ENCODE data around the gene LAPTM4A. TPM values are rescaled to one million over a fixed set of nuclear protein-coding genes. Genes with fewer than 3 reads are reported as not detected.
A peak's percentile ranks its signal among the peaks of the same experiment; 100 is the strongest.

LAPTM4A gene
- total RNA-seq, 4 donors from 2014 or later: 27.3 to 65.0 (median 50.0) TPM

GRCh38 chr2:20073460-20073859, 22.0 kb upstream of the LAPTM4A start:
- Histone ChIP-seq H3K27ac (no peak overlapping the region), H3K9me3 (no peaks in the 10 kb centered on the region), H3K4me3 (no peak overlapping the region), H3K4me1 (no peaks in the 10 kb centered on the region), H3K27me3 (no peaks in the 10 kb centered on the region), H3K36me3 (no peaks in the 10 kb centered on the region)
- DNase-seq: no peak
- TF ChIP-seq POLR2A (IDR thresholded peaks at IDR 0.05): no peak
- TF ChIP-seq, protein P1, sequence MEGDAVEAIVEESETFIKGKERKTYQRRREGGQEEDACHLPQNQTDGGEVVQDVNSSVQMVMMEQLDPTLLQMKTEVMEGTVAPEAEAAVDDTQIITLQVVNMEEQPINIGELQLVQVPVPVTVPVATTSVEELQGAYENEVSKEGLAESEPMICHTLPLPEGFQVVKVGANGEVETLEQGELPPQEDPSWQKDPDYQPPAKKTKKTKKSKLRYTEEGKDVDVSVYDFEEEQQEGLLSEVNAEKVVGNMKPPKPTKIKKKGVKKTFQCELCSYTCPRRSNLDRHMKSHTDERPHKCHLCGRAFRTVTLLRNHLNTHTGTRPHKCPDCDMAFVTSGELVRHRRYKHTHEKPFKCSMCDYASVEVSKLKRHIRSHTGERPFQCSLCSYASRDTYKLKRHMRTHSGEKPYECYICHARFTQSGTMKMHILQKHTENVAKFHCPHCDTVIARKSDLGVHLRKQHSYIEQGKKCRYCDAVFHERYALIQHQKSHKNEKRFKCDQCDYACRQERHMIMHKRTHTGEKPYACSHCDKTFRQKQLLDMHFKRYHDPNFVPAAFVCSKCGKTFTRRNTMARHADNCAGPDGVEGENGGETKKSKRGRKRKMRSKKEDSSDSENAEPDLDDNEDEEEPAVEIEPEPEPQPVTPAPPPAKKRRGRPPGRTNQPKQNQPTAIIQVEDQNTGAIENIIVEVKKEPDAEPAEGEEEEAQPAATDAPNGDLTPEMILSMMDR (IDR thresholded peaks at IDR 0.05): no peak

DNA sequence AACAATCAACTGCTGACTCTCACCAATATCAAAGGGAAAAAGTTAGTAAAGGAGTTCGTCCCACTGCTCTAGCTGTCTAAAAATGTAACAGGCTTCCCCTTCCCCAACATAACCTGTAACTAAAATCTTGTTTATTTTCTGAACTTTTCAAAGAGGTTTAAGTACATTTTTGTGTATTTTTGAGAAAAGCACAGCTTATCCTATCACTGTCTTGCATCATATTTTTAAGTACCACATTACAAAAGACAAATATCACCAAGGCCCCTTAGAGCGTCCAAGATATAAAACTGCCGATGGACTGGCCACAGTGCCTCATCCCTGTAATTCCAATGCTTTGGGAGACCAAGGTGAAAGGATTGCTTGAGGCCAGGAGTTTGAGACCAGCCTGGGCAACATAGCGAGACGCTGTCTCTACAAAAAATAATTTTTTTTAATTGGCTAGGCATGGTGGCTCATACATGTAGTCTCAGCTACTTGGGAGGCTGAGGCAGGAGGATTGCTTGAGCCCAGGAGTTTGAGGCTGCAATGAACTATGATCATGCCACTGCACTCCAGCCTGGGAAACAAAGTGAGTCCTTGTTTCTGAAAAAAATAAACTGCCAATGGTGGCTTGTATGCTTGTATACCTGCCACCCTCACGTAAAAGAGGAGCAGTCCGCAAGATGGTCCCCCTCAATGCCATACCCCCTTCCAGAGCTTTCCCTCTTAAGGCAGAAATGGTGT, 21.2 kb upstream of the LAPTM4A start:
- Histone ChIP-seq H3K4me3 (no peak overlapping the region), H3K27me3 (no peaks in the 10 kb centered on the region), H3K36me3 (no peaks in the 10 kb centered on the region), H3K27ac (peak overlapping the region; percentile 20 to 77 (median 48)), H3K4me1 (no peaks in the 10 kb centered on the region), H3K9me3 (no peaks in the 10 kb centered on the region)
- no peak for TF ChIP-seq POLR2A (IDR thresholded peaks at IDR 0.05)
- TF ChIP-seq, protein P1 (IDR thresholded peaks at IDR 0.05): no peak
- DNase-seq: no peak

DNA sequence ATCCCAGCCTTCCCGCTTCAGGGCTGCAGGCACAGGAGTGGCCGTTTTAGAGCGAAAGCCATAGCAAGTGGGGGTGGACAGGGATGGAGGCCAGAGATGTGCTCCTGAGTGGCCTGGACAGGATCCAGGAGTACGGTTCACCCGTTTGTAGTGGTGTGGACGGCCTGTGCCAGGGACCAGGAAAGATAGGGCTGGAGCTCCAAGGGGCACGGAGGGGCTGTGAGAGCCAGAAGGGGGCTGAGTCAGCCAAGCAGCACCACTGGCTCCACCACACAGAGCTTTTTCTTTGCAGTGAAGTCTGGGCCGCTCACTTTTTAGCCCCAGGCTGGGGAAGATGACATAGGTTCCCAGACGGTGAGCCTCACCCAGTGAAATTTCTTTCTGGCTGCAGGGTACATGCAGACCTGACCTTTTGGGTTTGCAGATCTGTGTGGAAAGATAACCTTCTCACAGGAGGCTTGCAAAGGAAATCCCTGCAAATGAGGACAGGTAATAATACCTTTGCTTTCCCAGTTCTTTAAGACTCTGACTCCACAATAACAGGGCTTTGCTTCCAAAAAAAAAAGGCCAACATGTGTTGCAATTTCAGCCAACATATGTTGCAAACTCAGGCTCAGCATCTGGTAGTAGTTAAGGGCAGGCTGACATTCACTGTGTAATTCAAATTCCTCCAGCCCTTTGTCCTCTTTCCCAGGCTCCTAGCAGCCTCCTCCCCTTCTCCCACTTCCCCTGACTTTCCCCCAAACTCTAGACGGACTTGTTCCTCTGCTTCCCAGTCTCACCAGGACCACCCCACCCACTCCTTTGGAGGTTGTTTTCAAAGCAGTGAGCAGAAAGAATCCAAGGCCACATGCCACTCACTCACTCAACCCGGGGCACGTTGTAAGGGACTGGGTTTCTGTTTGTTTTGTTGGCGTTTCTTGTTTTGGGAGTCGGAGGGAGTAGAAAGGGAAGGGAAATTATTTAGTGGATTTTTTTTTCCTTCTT, 20.3 kb upstream of the LAPTM4A start:
- H3K36me3 ChIP-seq: no peaks in the 10 kb centered on the region
- no peaks in the 10 kb centered on the region for H3K9me3 ChIP-seq
- H3K4me1 ChIP-seq: peaks cover 0 to under 1% (median 0%) of the 10 kb centered on the region in 4 donors
- H3K4me3 ChIP-seq: no peak overlapping the region
- peak overlapping the region; percentile 38 to 77 (median 48) for H3K27ac ChIP-seq
- no peak for DNase-seq
- no peaks in the 10 kb centered on the region for H3K27me3 ChIP-seq
- TF ChIP-seq, protein P1 (IDR thresholded peaks at IDR 0.05): no peak
- TF ChIP-seq POLR2A (IDR thresholded peaks at IDR 0.05): no peak

- no peak overlapping the region for H3K27ac ChIP-seq
- H3K27me3 ChIP-seq: no peaks in the 10 kb centered on the region
- TF ChIP-seq, protein P1 (IDR thresholded peaks at IDR 0.05): no peak
- TF ChIP-seq POLR2A (IDR thresholded peaks at IDR 0.05): no peak
- H3K4me3 ChIP-seq: no peak overlapping the region
- no peaks in the 10 kb centered on the region for H3K9me3 ChIP-seq
- DNase-seq: no peak
- peaks cover 0 to 11% (median 0%) of the 10 kb centered on the region in 4 donors for H3K4me1 ChIP-seq
- H3K36me3 ChIP-seq: no peaks in the 10 kb centered on the region
Measured at GRCh38 chr2:20069756-20070155, 18.3 kb upstream of the LAPTM4A start.

DNA sequence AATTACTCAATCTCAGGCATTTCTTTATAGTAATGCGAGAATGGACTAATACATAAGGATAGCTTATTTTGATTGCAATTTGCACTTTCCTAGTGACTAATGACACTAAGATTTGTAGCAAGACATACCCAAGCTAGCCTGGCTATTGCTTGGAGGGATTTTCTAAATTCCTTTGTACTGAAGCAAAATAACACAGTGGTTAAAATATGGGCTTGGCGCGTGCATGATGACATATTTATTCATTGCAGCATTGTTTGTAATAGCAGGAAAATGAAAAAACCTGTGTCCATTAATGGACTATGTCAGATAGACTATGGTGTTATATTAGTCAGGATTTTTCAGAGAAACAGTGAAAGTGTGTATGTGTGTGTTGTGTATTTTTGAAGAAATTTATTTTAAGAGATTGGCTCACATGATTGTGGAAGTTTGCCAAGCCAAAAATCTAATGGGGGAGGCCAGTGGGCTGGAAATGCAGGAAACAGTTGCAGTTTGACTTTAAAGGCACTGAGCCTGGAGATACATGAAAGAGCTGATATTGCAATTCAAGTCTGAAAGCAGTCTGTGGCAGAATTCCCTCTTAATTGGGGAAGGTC, 16.7 kb upstream of the LAPTM4A start:
- Histone ChIP-seq H3K9me3 (no peaks in the 10 kb centered on the region), H3K27ac (peak overlapping the region in 2 of 4 donors; percentile 10 to 43), H3K36me3 (no peaks in the 10 kb centered on the region), H3K4me3 (no peak overlapping the region), H3K4me1 (peaks cover 0 to 11% (median 0%) of the 10 kb centered on the region in 4 donors), H3K27me3 (no peaks in the 10 kb centered on the region)
- DNase-seq: no peak
- TF ChIP-seq, protein P1 (IDR thresholded peaks at IDR 0.05): no peak
- no peak for TF ChIP-seq POLR2A (IDR thresholded peaks at IDR 0.05)

Data from Peyer's patch (tissue), 4 donors.